Measurements from ENCODE around the gene ZNF497. TPM values are rescaled to one million over a fixed set of nuclear protein-coding genes. Genes with fewer than 3 reads are reported as not detected.
A peak's percentile ranks its signal among the peaks of the same experiment; 100 is the strongest.
"Not testable (repeated sequence)": the region's sequence is repeated elsewhere in the genome, so short reads cannot be mapped to it uniquely, and the experiment has no call there.

ZNF497 gene
- polyA plus RNA-seq (2013, experiment 1 of 2; ENCODE audit: insufficient read length): 0.96 TPM
- 1.2 TPM for polyA plus RNA-seq (2013, experiment 2 of 2; ENCODE audit: insufficient read length)

DNA sequence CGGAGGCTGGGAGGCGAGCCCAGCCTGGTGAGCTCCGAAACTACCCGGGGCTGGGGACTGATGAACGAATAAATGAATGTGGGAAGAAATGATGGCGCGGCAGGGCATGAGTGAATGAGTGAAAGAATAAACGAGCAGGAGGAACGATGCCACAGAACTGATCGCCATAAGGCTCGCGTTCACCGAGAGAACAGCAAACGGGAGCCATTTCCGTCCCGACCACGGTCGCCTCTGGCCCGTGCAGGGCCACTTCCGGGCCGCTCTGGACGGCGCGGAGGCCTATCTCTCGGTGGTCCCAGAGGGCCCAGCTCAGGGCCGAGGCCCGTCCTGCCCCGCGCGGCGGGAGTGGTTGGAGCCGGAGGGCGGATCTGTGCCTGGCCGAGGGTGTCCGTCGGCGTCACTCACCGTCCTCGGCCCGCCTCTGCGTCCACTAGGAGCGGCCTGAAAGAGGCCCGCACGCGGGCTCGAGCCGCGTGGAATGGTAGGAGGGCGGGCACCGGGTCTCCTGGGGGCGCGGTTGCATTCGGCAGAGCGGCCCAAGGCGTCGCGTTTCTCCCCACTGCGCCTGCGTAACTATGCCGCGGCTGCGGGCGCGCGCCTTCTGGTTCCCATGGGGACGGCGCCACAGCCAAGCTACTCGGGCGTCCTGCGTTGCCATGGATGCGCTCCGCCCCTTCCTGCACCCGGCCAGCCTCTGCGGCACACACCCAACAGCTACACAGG, at the start of gene ZNF497:
TSS of gene ZNF497 (minus strand) at position 480 of the 723 bp plus-strand sequence. CDS start 5,116 bp downstream, outside the sequence.
- DNase-seq: peak; percentile 95

DNA sequence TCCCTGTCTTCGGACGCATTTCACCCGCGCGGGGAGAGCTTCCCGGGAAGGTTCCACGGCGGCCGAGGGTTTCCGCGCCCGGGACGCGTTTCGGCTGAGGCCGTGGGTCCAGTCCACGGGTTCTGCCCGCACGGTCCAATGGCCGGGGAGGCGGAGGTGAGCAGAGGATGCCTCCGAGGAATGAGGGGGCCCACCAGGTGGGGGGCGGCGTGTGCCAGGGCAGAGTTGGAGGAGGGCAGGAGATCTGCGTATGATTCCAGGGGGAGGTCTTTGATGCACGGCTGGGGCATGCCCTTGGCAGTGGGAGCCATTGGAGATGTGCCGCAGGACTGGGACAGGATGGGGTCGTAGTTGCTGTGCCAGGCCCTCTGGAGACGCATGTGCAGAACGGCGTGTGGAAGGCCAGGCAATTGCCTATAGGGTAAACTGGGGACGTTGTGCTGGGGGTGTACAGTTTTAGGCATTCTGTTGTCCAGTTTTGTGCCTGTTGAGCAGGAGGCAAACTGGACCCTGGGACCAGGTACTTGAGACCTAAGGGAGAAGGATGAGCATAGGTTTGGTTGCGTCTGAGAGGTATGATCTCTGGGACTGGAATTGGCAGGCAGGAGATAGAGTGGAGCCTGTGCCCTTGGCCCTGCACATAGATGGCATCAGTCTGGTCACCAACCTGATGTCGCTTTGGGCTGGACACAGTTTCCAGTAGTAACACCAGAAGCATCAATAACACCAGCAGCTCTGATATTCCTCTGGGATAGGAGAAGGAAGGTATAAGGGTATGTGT, 46.6 kb upstream of the ZNF497 start:
- peak; percentile 46 for DNase-seq

DNA sequence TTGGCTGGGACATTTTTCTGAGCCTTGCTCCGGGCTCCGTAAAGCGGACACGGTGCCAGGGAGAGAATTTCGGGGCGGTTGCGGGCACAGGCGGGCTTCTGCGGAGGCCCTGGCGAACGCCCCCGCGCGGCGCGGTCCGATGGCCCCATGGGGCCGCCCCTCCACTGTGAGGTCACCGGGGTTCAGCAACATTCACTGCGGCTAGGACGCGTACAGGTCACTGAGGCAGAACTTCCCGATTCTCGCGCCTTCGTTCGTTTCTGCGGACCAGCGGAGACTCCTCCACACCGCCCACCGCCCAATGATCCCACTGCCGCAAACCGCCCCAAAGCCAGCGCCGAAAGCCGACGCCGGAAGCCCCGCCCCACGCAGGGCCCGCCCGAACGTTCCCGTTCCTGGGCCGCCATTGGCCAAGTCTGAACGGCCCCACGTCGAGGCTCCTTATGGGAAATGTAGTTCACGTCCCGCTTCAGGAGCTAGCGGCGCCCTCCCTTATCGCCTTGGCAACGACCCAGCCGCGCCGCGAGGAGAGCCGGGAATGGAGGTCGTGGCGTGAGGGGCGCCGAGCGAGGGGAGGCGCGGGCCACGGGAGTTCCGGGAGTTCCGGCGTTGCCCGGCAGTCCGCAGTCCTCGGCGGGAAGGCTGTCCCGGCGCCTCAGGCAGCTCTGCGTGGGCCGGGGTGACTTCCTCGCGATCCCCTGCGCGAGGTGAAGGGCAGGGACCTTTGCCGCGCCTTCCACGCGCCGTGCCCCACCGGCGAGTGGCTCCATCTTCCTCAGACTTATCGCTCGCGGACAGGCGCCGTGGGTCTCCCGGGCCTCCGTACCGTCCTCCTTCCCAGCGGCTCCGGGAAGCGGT, 45.8 kb upstream of the ZNF497 start, which contains the start of gene ZNF584:
TSS of gene ZNF584 (plus strand) at position 498 of the 858 bp plus-strand sequence. CDS start 499 bp downstream, outside the sequence.
- peak; percentile 96 for DNase-seq

DNA sequence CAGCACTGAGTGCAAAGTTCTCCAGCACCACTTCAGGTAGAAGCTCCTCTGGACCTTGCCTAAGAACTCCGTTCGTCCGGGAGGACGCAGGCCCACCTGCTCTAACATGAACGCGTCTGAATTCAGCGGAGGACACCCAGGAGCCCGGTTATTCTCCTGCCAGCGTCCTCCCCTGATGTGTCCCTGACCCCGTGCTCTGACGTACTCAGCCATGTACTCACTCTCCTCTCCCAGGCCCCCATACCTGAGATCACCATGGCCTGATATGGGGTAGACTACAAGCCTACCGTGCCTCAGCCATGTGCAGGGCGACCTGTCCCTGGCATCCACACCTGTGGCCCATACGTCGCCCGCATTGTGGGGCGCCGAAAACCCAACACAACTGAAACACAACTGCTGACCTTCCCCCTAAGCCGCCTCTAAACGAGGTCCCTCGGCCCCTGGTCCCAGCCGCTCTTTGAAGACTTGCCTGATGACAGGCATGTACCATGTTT, 45.2 kb upstream of the ZNF497 start:
- DNase-seq: no peak

DNA sequence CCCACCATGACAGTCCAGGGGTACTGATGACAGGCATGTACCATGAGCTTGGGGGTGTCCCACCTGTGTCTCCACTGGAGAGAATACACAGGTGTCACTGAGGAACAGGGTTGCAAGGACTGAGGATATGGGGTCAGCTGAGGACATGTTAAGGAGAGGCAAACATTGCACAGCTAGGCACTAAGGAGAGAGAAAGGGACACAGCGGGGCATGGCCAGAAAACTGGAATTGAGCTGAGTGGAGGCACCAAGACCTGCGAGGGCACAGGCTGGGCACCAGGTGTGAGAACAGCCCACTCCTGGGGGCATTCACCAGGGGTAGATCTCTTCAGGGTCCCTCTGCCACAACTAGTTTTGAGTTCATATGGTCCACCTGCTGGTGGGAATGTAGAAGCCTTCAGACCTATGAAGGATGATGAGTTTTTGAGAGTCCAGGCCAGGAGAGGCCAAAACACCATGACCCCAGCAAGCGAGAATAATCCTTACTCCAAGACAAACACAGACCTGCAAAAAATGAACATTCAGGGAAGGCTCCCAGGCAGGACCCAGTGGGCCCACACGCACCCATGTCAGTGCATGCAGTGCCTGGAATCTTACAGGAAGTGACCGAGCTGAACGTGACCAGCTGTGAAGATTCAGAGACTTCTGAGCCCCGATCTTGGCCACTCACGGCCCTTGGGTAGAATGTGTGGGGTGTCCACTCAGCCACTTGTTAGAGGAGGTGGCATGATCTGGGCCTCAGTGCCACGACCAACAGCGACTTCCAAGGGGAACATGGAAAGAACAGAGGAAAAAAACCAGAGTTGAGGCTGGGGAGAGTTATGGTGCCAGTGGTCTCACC, 44.5 kb upstream of the ZNF497 start:
- DNase-seq: peak; percentile 30

DNA sequence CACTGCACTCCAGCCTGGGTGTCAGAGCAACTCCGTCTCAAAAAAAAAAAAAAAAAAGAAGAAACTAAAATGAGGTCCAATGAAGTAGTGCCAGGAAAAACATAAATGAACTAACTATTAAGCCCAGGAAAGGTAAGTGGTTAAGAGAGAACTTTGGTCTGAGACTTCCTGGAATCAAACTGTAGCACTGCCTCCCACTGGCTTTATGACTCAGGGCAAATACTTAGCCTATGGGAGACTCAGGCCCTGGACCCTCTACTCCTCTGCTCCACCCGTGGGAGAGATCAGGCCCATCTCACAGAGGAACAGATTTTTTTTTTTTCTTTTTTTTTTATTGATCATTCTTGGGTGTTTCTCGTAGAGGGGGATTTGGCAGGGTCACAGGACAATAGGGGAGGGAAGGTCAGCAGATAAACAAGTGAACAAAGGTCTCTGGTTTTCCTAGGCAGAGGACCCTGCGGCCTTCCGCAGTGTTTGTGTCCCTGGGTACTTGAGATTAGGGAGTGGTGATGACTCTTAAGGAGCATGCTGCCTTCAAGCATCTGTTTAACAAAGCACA, 41.4 kb upstream of the ZNF497 start:
- not testable (repeated sequence) for DNase-seq

DNA sequence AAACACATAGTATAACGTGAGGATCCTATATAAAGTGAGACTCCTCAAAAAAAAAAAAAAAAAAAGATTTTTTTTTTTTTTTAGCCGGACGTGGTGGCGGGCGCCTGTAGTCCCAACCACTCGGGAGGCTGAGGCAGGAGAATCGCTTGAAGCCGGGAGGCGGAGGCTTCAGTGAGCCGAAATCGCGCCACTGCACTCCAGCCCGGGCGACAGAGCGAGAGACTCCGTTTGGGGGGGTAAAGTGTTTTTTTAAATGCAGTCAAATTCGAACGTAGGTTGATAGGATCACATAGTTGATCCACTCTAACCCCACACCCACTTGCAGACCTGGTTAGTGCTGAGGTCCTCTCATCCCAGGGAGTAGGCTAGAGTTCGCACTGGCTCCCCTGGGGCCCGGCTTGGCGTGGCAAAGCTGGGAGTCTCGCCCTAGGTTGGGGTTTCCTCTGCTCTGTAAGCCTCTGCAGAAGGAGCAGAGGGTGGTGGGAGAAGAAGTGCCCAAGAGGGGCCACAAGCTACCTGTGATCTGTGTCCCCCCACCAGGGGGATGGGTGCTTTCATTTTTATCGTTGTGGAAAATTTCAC, 39.4 kb upstream of the ZNF497 start:
- no peak for DNase-seq

DNA sequence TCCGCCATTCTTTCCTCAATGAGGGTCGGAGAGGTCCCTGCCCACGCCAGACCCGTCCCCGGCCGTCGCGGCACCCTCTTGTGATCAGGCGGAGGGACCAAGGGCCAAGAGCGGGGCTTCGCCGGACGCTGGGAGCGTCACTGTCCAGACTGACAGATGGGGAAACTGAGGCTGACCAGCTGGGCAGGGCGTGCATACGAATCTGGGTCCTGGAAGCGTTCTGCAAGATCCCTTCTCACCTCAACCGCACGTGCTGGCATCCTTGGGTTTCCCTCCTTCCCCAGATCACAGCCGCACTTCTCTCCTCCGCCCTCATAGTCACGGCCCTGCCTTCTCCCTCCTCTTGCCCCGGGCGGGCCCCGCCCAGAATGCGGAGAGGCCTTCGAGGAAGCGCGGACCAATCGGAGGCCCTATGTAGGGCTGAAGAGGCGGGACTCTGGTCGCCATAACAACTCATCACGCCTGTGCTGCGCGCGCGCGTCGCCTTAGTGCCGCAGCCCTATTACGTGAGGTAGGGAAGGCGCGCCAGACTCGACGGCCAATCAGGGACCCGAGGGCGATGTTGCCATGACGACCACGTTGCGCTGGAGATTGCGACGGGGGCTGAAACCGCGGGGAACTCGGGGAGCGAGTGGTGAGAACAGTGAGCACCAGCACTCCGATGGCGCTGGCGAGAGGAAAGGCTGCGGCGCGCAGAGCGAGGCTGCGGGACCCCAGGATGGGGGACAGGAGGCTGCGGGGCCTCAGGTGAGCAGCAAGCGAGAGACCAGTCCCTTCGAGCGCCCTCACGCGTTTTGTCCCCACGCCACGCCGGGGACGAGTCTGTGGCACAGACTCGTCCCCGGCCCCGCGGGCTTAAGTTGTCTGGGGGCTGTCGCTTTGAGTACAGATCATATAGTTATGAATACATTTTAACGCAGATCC, 38.6 kb upstream of the ZNF497 start:
- DNase-seq: peak; percentile 99

DNA sequence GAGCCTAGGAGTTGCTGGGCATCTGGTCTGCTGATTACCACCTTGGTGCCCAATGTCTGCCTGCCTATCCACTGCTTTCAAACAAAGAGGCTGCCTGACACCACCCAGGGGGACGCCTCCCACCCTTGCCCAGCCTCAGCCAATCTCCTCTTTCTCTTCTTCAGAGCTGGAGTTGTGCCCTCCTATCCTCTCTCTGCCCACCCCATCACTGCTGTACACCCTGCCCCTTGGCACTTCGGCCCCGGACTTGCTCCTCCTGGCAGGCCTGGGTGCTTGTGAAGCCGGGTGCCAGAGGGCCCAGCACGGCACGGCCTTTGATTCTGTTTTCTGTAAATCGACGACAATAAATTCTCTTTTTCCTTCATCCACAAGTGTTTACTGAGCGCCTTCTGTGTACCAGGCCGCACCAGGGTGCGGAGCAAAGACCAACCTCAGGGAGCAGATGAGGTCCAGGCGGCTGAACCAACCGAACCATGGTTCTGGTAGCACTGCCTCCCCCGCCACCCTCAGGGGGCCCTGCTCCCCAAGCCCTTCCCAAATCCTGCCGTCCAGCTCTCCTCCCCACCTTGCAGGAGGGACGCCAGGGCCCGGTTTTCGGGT, 37.9 kb upstream of the ZNF497 start:
- no peak for DNase-seq

DNA sequence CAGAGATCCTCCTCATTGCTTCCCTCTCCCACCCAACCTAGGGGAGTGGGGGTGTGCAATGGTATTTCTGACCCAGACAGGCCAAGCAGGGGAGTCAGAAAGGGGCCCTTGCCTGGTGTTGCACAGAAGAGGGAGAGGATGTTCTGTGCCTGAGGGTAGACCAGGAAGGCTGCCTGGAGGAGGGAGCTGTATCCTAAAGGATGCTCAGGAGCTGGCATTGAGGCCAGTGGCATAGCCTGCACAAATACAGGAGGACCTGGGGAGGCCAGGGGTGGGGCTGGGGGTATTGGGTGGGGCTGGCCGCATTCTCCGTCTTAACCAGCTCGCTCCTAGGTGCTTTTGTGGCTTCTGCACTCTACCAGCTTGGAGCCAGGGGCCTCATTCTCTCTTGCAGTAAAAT, 37.4 kb upstream of the ZNF497 start:
- DNase-seq: no peak

DNA sequence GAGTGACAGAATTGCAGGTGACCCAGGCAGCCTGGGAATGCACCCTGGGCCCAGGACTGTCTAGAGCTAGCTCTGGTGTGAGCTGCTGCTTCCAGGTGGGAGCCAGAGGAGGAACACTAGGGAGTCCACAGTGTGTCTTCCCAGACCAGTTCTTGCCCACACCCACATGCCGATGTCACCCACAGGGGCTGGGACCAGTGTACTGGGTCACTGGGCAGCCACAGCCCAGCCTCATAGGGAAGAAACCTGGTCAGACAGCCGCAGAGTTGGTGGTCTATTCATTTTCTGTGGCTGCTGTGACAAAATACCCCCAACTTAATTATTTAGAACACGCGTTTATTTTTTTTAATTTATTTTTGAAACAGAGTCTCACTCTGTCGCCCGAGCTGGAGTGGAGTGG, 36.0 kb upstream of the ZNF497 start:
- DNase-seq: no peak

DNA sequence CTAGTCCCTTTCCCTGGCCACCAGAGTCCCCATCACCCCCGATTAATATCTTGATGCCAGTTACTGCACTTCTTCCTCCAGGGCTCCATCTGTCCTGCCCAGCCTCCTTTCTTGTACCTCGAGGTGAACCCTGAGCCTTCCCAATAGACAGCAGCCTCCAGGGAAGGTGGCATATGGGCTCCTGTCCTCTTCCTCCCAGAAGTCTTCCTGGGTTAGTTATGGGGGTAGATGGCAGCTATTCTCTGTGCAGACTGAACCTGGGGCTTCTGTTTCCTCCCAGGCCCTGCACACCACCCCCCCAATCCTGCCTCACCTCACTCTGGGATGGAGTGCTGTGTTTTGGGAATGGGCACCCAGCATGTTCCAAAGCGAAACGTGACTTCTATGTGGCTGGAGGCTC, 35.5 kb upstream of the ZNF497 start:
- no peak for DNase-seq

DNA sequence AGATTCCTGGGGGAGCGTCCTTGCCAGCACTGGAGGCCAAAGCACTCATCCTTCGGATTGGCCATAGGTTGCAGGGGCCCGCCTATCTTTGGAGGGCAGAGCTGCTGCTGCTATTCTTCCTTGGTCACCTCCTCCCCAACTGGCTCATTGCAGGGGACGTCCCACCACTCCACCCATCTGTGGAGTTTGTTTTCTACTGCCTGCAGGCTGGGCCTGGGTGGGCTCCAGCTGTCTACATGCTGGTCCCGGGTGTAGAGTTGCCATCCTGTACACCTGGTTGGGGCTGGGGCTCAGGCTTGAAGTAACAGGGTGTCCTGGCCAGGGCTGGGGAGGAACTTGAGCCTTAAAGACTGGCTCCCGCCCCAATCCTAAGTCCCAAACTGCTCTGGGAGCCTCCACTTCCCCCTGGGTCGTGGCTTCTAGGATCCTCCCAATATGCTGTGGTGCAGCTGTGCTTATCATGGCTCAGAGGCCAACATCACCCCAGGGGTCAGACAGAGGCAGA, 35.0 kb upstream of the ZNF497 start:
- DNase-seq: no peak

DNA sequence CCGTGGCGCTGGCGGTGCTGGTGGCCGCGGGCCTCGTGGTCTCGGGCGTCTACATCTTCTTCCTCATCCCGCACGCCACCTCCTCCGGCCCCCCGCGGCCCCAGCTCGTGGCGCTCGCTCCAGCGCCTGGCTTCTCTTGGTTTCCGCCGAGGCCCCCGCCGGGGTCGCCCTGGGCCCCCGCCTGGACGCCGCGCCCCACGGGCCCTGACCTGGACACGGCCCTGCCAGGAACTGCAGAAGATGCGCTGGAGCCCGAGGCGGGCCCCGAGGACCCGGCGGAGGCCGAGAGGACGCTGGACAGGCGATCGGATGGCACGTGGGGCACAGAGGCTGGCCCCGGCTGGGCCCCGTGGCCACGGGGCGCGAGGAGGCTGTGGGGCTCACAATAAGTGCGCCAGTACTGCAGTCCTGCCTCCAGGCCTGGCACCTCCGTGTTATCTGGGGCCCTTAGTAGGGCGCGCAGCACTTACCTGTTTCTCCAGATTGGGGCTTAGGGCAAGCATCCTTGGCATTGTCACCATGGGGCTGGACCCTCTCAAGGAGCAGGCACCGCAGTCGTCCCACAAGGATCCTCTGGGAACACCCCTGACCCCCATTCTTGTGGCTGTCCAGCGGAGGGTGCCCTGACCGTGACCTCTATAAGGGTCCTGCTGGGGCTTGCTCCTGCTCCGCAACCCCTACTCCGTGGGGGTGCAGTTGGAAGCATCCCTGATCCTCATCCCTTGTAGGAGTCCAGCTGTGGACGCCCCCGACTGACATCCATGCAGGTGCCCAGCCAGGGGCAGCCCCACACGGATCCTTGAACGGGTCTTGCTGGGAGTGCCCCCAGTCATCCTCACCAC, 34.4 kb upstream of the ZNF497 start:
- DNase-seq: no peak

DNA sequence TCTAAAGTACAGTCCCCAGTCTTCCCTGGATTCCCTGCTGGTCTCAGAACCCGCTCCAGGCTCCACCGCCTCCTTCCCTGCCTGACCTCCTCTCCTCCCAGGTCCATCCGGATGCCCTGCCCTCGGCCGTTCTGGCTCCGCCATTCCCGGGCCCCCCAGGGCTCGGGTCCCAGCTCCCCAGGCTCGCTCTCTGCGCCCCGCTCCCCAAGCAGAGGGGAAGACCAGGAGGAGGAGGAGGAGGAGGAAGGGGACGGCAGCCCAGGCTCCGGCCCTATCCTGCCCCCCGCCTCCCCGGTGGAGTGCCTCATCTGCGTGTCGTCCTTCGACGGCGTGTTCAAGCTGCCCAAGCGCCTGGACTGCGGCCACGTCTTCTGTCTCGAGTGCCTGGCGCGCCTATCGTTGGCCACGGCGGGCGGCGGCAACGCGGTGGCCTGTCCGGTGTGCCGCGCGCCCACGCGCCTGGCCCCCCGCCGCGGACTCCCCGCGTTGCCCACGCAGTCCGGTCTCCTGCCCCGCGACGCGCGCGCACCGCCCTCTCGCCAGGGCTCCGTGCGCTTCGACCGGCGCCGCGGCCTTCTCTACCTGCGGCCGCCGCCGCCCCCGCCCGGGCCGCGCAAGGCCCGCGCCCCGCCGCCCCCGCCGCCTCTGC, 33.6 kb upstream of the ZNF497 start:
- DNase-seq: no peak

DNA sequence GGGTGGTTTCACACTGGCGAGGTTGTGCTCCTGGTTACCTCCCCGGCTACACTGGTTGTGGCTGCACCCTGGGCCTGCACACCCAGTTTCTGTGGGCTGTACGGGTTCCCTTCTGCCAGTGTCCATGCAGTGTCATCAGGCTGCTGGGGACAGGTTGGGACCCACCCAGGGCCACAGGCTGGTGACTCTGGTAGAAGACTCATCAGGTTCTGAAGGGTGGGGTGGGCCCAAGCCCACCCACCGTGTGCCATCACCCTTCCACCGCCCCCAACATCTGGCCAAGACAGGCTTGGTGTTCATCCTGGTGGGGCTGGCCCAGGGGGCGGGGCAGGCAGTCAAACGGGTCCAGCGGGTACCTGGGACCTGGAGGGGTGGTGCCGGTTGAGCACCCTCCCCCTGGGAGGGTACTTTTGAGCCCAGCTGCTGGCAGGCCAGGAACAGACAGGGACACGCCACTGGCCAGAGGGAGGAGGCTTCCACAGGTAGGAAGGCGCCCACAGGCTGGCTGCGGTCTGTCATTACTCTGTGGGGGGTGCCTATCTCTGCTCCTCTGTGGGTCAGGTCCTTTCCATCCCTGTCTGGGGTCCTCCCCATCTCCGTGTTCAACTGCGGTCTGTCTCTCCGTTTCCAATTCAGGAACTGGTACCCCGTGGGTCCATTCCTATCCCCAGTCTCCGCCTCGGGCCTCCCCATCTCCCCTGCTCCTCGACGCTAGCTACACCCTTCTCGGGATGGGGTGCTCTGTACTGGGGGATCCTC, 32.8 kb upstream of the ZNF497 start, which contains the start of gene RNF225:
TSS of gene RNF225 (plus strand) at position 437 of the 759 bp plus-strand sequence. CDS start 434 bp downstream, outside the sequence.
- no peak for DNase-seq

DNA sequence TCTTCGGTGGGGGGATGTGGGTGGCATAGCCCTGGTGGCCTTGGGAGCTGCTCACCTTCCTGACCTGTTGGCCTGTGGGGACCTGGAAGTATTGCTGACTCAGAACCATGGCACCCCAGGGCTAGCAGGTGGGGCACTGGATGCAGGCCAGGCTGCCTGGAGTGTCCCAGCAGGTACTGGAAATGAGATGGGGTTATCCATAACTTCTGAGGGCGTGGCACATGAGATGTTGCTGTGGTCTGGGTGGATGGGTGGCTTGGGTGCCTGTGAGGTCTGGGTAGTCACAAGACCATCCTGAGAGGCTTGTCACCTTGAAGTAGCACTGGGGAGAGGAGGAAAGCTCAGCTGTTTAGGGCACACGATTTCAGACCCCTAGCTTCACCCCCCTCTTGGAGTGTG, 32.3 kb upstream of the ZNF497 start:
- DNase-seq: no peak
